GM19468 (cell line): Measurements from ENCODE around the gene SMC3.

Experiments
- ATAC-seq: cut with Tn5 transposase; IDR thresholded peaks from one replicate; pipeline ENCODE4 v1.9.1; 2021; ENCODE audit warnings: mild to moderate bottlenecking, moderate library complexity, moderate number of reproducible peaks; ENCODE audit not compliant: unreplicated experiment; ENCODE audit errors: extremely low read depth

SMC3 gene

GRCh38 chr10:110540031-110540430 lies 27.5 kb upstream of the SMC3 start:
- no peak for ATAC-seq

GRCh38 chr10:110544958-110545537 lies 22.4 kb upstream of the SMC3 start:
- ATAC-seq: no peak

- no peak for ATAC-seq
These were observed 21.4 kb upstream of the SMC3 start for GRCh38 chr10:110546077-110546476.

DNA sequence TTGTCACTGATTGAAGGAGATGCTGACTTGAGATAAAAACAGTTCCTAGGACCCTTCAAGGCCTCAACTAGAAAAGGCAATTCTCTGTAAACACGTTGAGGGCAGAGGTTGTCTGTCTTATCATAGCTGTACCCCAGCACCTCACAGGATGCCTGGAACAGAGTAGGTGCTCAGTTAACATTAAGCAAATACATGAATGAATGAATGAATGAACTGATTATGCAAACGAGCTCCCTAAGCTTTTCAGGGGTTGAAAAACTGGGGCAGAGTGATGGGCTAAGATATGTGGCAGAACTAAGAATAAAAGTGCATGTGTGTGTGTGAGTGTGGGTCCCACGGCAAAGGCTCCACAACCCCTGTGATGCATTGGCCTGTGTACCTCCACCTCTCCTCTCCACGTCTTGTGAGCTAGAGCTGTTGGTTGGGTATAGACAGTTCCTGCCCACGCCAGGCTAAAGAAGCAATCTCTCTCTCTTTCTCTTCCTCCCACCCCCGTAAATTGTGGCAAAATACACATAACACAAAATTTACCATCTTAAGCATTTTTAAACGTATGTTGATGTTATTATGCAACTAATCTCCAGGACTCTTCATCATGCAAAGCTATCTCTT lies 20.9 kb upstream of the SMC3 start:
- no peak for ATAC-seq

DNA sequence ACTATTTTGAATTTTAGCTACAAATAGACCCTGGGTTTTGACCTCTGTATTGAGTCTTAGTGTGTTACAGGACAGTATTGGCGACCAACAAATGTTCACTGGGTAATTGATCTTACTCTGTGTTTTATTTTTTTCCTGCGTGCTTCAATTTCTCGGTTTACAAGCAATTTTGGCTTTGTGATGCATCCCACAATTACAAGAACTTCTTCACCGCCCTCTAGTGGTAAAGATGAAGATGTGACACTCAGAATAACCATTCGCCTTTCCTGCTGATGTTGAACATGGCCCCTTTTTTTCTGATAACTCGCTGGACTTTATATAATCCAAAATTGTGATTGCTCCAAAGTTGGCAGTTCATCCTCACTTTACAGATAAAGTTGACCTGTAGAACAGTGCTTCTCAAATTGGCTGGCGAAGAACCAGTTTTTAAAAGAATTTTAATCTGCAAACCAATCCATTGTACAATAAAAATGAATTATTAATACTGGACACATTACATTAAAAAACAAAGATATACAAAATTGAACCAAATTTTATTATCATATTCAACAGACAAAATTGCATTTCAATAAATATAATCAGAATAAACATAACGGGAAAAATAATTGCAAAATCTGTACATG lies 20.2 kb upstream of the SMC3 start:
- no peak for ATAC-seq

GRCh38 chr10:110548002-110548401 lies 19.5 kb upstream of the SMC3 start:
- ATAC-seq: no peak

DNA sequence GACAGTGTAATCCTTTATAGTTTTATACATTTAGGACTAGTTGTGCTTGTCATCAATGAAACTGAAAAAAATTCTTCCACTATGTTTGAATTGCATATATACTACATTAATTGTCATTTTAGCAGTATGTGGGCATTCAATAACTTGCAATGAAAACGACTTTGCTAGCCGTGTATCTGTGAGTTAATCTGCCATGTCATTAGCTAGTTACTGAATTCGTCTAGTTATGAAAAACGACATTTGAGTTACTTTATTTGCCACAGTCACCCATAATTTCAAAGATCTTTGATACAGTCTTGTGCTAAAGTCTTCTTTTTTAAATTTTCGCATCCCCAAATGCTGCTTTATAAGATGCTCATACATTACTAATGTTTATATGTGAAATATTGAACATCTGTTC lies 18.3 kb upstream of the SMC3 start:
- ATAC-seq: no peak

DNA sequence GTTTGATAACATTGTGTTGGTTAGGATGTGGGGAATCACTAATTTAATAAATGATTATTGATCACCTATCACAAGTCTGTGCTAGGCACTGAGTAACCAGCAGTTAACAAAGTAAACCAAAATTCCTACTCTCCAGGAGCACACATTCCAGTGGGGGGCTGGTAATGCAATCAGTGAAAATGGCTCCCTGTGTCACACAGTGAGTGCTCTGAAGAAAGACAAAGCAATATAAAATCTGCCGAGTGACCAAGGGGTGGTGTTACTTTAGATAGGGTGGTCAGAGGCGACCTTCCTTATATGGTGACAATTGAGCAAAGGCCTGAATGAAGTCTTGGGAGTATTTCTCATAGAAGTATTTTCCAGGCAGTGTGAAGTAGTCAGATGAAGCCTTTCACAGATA lies 13.6 kb upstream of the SMC3 start:
- no peak for ATAC-seq

DNA sequence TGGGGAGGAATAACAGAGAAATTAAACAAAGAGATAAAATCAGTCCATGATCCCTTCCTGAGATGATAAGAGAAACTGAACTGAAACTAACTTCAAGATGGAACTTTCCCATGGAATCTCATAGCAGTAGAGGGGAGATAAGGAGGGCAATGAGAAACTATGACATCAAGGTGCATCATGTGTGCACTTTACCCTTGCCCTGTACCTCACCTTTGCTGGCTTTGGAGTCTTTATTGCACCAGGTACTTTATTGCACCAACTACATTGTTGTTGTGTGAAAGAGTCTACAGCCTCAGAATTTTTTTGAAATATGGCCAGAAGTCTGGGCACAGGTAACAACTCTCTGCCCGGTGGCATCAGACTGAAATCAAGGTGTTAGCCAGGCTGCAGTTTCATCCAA lies 11.2 kb upstream of the SMC3 start:
- ATAC-seq: no peak

DNA sequence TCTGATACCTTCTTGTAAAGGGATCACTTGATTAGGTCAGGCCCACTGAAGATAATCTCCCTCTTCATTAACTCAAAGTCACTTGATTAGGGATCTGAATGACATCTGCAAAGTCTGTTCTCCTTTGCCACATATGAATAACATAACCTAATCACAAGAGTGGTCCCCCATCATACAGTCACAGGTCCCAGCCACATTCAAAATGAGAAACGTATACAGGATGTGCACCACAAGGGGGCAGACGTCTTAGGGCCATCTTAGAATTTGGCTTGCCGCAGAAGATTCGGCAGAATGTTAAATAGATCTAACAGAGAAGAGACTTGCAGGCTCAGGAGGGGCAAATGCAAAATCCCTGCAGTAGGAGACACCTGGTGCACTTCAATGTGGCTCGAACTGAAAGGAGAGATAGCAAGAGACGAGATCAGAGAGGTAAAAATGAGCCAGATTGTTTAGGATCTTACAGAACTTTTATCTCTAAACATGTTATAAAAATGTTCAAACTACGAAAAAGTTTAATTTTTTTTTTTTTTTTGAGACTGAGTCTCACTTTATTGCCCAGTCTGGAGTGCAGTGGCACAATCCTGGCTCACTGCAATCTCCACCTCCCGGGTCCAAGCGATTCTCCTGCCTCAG lies 10.4 kb upstream of the SMC3 start:
- peak; percentile 58 for ATAC-seq

GRCh38 chr10:110558041-110558440 lies 9.5 kb upstream of the SMC3 start:
- ATAC-seq: no peak

DNA sequence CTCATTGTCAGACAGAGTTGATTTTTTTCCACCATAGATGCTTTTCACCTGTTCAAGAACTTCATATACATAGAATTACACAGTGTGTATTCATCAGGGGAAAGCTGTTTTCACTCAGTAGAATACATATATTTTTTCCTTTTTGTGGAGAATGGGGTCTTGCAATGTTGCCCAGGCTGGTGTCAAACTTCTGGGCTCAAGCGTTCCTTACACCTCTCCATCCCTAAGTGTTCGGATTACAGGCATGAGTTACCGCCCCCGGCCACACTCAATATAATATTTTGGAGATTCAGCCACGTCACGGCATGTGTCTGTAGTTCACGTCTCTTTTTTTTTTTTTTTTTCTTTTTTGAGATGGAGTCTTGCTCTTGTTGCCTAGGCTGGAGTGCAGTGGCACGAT lies 7.5 kb upstream of the SMC3 start:
- no peak for ATAC-seq

- no peak for ATAC-seq
These were observed 6.2 kb upstream of the SMC3 start for GRCh38 chr10:110561292-110561691.

GRCh38 chr10:110562348-110562747 lies 5.1 kb upstream of the SMC3 start:
- no peak for ATAC-seq

DNA sequence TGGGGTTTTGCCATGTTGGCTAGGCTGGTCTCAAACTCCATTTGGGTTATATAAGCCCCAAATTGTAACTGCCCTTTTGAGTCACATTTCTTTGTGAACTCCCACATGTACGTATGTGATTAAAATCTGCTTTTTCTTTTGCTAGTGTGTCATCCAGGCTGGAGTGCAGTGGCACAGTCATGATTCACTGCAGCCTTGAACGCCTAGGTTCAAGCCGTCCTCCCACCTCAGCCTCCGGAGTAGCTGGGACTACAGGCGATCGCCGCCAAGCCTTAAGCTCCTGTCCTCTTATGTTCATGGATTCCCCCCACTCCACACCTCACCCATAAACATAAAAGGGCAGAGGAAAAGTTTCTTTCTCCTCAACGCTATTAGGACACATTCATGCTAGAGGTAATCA lies 4.4 kb upstream of the SMC3 start:
- ATAC-seq: no peak

GRCh38 chr10:110566472-110567200 lies 859 bp upstream of the SMC3 start:
- no peak for ATAC-seq

- ATAC-seq: peak; percentile 14
These were observed 700 bp downstream of the SMC3 start for GRCh38 chr10:110568055-110568735.

DNA sequence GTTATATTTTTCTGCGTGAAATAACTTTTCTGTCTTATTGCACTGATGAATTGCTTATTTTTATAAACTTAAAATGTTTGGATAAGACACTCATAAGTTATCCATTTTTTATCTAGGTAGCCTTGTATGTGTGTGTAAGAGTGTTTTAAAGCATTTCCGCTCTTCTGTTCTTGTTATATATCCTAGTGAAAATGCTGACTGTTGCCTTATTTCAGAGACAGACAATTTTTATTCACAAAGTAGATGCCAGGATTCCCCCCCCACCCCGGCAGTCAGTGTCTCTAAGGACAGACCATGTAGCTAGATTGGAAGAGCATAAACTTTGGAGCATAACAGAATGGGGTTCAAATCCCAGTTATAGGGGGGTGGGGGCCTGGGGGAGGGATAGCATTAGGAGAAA lies 1.6 kb downstream of the SMC3 start:
- ATAC-seq: no peak

- no peak for ATAC-seq
These were observed 2.2 kb downstream of the SMC3 start for GRCh38 chr10:110569736-110570135.

- ATAC-seq: no peak
These were observed 3.7 kb downstream of the SMC3 start for GRCh38 chr10:110571093-110571743.
